IMR-90 (cell line): Measurements from ENCODE around the gene UBR1. TPM values are rescaled to one million over a fixed set of nuclear protein-coding genes. Genes with fewer than 3 reads are reported as not detected.

Source experiments
- ATAC-seq: fragments of 200-7000 bp; cut with Tn5 transposase; 2 replicates; pipeline ENCODE4 v1.9.1; 2020; ENCODE audit warnings: low read depth, mild to moderate bottlenecking, moderate library complexity
- BruUV-seq: library from RNA; stranded (reverse); fragments of 400-500 nt; replicated peaks from 2 replicates; lab custom pipeline; 2021; lab: Mats Ljungman, UMichigan
- CTCF ChIA-PET: fragments of 300-600 bp; formaldehyde crosslinking; extraction: SDS; loops from one replicate; lab custom pipeline; 2021; ENCODE audit warnings: antibody characterized with exemption; lab: Yijun Ruan, JAX
- POLR2A ChIA-PET: fragments of 300-600 bp; sonication (Branson Sonifier 250); formaldehyde crosslinking; loops from one replicate; lab custom pipeline; 2022; ENCODE audit warnings: antibody characterized with exemption; ENCODE audit not compliant: unreplicated experiment; lab: Charles Lee
- DNase-seq: peaks from one replicate; pipeline ENCODE4 v3.0.0; 2013
- H2AFZ ChIP-seq: replicated peaks from 2 replicates; pipeline ENCODE3; 2013; ENCODE audit warnings: low read length, mild to moderate bottlenecking; ENCODE audit not compliant: poor library complexity
- H2AK5ac ChIP-seq: 2 replicates; pipeline ENCODE4 v1.6.1; 2013; ENCODE audit warnings: low read depth, low read length, inconsistent platforms
- H2AK9ac ChIP-seq: replicated peaks from 2 replicates; pipeline ENCODE3; 2013; ENCODE audit warnings: mild to moderate bottlenecking, low read depth, low read length, moderate library complexity; ENCODE audit not compliant: poor library complexity
- H2BK120ac ChIP-seq: 2 replicates; pipeline ENCODE4 v1.6.1; 2013; ENCODE audit warnings: low read depth, low read length, inconsistent platforms
- H2BK15ac ChIP-seq: 3 replicates; pipeline ENCODE4 v1.6.1; 2013; ENCODE audit warnings: low read depth, low read length, inconsistent platforms
- H2BK20ac ChIP-seq: 2 replicates; pipeline ENCODE4 v1.6.1; 2013; ENCODE audit warnings: low read depth, mild to moderate bottlenecking, inconsistent platforms, low read length, moderate library complexity
- H2BK5ac ChIP-seq: 2 replicates; pipeline ENCODE4 v1.6.1; 2013; ENCODE audit warnings: mild to moderate bottlenecking, low read depth, low read length, inconsistent platforms; ENCODE audit not compliant: poor library complexity, severe bottlenecking
- H3K14ac ChIP-seq: replicated peaks from 2 replicates; pipeline ENCODE4 v1.6.1; 2013; ENCODE audit warnings: low read depth, low read length, inconsistent platforms
- H3K18ac ChIP-seq: 2 replicates; pipeline ENCODE4 v1.6.1; 2013; ENCODE audit warnings: low read depth, low read length, control low read depth
- H3K23ac ChIP-seq: 2 replicates; pipeline ENCODE4 v1.6.1; 2013; ENCODE audit warnings: low read depth, low read length, inconsistent platforms
- H3K27ac ChIP-seq: 2 replicates; pipeline ENCODE4 v1.5.1; 2013; ENCODE audit warnings: mild to moderate bottlenecking, control low read depth, low read length; ENCODE audit not compliant: insufficient read depth
- H3K27me3 ChIP-seq: 2 replicates; pipeline ENCODE4 v1.6.1; 2013; ENCODE audit warnings: low read length; ENCODE audit not compliant: control insufficient read depth, insufficient read depth
- H3K36me3 ChIP-seq: 2 replicates; pipeline ENCODE4 v1.6.1; 2013; ENCODE audit warnings: low read length, mixed read lengths; ENCODE audit not compliant: control insufficient read depth, insufficient read depth
- H3K4ac ChIP-seq: 2 replicates; pipeline ENCODE4 v1.6.1; 2013; ENCODE audit warnings: low read depth, low read length, inconsistent platforms
- H3K4me1 ChIP-seq: 2 replicates; pipeline ENCODE4 v1.6.1; 2013; ENCODE audit warnings: low read length, mixed read lengths; ENCODE audit not compliant: control insufficient read depth, insufficient read depth
- H3K4me2 ChIP-seq: 2 replicates; pipeline ENCODE4 v1.6.1; 2013; ENCODE audit warnings: low read depth, mild to moderate bottlenecking, control low read depth, low read length, moderate library complexity
- H3K4me3 ChIP-seq: 2 replicates; pipeline ENCODE4 v1.5.1; 2013; ENCODE audit warnings: low read depth, mild to moderate bottlenecking, control low read depth, low read length, moderate library complexity; ENCODE audit not compliant: insufficient read depth
- H3K56ac ChIP-seq: 2 replicates; pipeline ENCODE4 v1.6.1; 2013; ENCODE audit warnings: low read length, inconsistent platforms; ENCODE audit not compliant: insufficient read depth; ENCODE audit errors: extremely low read depth
- H3K79me1 ChIP-seq, 2 experiments: 2 replicates each; pipeline ENCODE4 v1.6.1; 2013; ENCODE audit warnings: low read length in 2 of 2, inconsistent platforms in 1 of 2, low read depth in 1 of 2
- H3K9ac ChIP-seq: 2 replicates; pipeline ENCODE4 v1.6.1; 2013; ENCODE audit warnings: low read depth, low read length, control low read depth
- H3K9me1 ChIP-seq: 2 replicates; pipeline ENCODE4 v1.6.1; 2013; ENCODE audit warnings: low read length, inconsistent platforms; ENCODE audit not compliant: insufficient read depth
- H3K9me3 ChIP-seq: 2 replicates; pipeline ENCODE4 v1.6.1; 2013; ENCODE audit warnings: low read length; ENCODE audit not compliant: control insufficient read depth, insufficient read depth
- H4K20me1 ChIP-seq: 2 replicates; pipeline ENCODE4 v1.6.1; 2013; ENCODE audit warnings: low read length, inconsistent platforms; ENCODE audit not compliant: insufficient read depth
- H4K5ac ChIP-seq: 2 replicates; pipeline ENCODE4 v1.6.1; 2013; ENCODE audit warnings: mild to moderate bottlenecking, low read depth, low read length, control low read depth
- H4K8ac ChIP-seq, 2 experiments: 2 replicates each; pipeline ENCODE4 v1.6.1; 2013; ENCODE audit warnings: low read depth in 2 of 2, low read length in 2 of 2, control low read depth in 1 of 2, inconsistent platforms in 1 of 2
- H4K91ac ChIP-seq: 2 replicates; pipeline ENCODE4 v1.6.1; 2013; ENCODE audit warnings: low read depth, low read length, inconsistent platforms; ENCODE audit not compliant: insufficient read depth
- BHLHE40 ChIP-seq: fragments of 150-350 bp; IDR thresholded peaks from 2 replicates; pipeline ENCODE4 v1.6.1; 2016; ENCODE audit warnings: mild to moderate bottlenecking, low read depth, low read length
- CEBPB ChIP-seq: IDR thresholded peaks from 2 replicates; pipeline ENCODE4 v1.6.1; 2012; ENCODE audit warnings: low read depth, low read length, improper control_type of control experiment
- ELK1 ChIP-seq: fragments of 150-350 bp; IDR thresholded peaks from 2 replicates; pipeline ENCODE4 v1.6.1; 2016; ENCODE audit warnings: low read depth, mild to moderate bottlenecking, low read length, moderate library complexity, borderline replicate concordance
- FOS ChIP-seq: fragments of 150-350 bp; IDR thresholded peaks from 2 replicates; pipeline ENCODE4 v1.6.1; 2016; ENCODE audit warnings: low read depth, low read length
- MAFK ChIP-seq: IDR thresholded peaks from 2 replicates; pipeline ENCODE4 v1.6.1; 2012; ENCODE audit warnings: low read depth, low read length, improper control_type of control experiment
- MAZ ChIP-seq: IDR thresholded peaks from 2 replicates; pipeline ENCODE4 v1.6.1; 2012; ENCODE audit warnings: low read depth, mild to moderate bottlenecking, low read length, improper control_type of control experiment, moderate library complexity, borderline replicate concordance
- MXI1 ChIP-seq: IDR thresholded peaks from 2 replicates; pipeline ENCODE4 v1.6.1; 2012; ENCODE audit warnings: low read depth, mild to moderate bottlenecking, low read length, moderate library complexity, borderline replicate concordance
- NFE2L2 ChIP-seq: fragments of 150-350 bp; IDR thresholded peaks from 2 replicates; pipeline ENCODE4 v1.6.1; 2016; ENCODE audit warnings: low read depth, mild to moderate bottlenecking, low read length
- RAD21 ChIP-seq: IDR thresholded peaks from 2 replicates; pipeline ENCODE4 v1.6.1; 2012; ENCODE audit warnings: low read length, improper control_type of control experiment
- RFX5 ChIP-seq: IDR thresholded peaks from 2 replicates; pipeline ENCODE4 v1.8.0; 2012; ENCODE audit warnings: low read depth, mild to moderate bottlenecking, low read length, moderate library complexity
- dilution Hi-C: fragments of 300-500 bp; cut with HindIII; formaldehyde crosslinking; loops from one replicate; pipeline ENCODE4 v1.14.3; 2018; ENCODE audit warnings: low sequenced_read_pairs; ENCODE audit not compliant: unreplicated experiment
- in situ Hi-C: fragments of 300-500 bp; cut with MboI; formaldehyde crosslinking; loops from 3 replicates; pipeline ENCODE4 v1.14.3; 2019; ENCODE audit warnings: low sequenced_read_pairs, inconsistent platforms, mixed read lengths
- intact Hi-C: fragments of 100-400 bp; cut with micrococcal nuclease; formaldehyde crosslinking; loops from 2 replicates; pipeline ENCODE4 v1.10.0; 2022
- polyA plus RNA-seq, 3 experiments: library from polyadenylated mRNA; depleted of rRNA; stranded (reverse); fragments of >200 nt; gene quantifications; 2 replicates each; pipeline ENCODE4 v1.2.3, GENCODE V29; 2012; ENCODE audit warnings: low replicate concordance in 1 of 3
- total RNA-seq: library from RNA; depleted of rRNA; stranded (reverse); fragments of >200 nt; gene quantifications from 2 replicates; pipeline ENCODE4 v1.2.3, GENCODE V29; 2012
- TF ChIP-seq, protein P1 (sequence below): fragments of 150-350 bp; IDR thresholded peaks from 2 replicates; pipeline ENCODE4 v1.6.1; 2017; ENCODE audit warnings: mild to moderate bottlenecking, antibody characterized with exemption, low read length, low read depth

UBR1 gene
- total and polyA plus RNA-seq, 2 of the 4 experiments (the other 2 are of a cell fraction), result 6.5 to 30.1 TPM

DNA sequence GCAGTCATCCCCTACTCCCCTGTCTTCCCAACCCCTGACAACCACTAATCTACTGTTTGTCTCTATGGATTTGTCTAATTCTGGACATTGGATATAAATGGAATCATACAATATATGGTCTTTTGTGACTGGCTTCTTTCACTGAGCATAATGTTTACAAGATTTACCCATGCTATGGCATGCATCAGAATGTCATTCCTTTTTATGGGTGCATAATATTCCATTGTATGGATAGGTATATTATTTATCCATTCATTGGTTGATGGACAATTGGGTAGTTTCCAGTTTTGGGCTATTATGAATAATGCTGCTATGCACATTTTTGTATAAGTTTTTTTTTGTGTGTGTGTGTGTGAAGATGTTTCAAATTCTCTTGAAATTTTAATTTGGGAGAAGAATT is 168.7 kb downstream of the UBR1 start:
- TF ChIP-seq FOS (no peak), RAD21 (no peak), NFE2L2 (no peak), MAFK (no peak), MXI1 (no peak), CEBPB (no peak), BHLHE40 (no peak), RFX5 (no peak), ELK1 (no peak), MAZ (no peak)
- TF ChIP-seq, protein P1, sequence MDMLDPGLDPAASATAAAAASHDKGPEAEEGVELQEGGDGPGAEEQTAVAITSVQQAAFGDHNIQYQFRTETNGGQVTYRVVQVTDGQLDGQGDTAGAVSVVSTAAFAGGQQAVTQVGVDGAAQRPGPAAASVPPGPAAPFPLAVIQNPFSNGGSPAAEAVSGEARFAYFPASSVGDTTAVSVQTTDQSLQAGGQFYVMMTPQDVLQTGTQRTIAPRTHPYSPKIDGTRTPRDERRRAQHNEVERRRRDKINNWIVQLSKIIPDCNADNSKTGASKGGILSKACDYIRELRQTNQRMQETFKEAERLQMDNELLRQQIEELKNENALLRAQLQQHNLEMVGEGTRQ, result no peak
- intact Hi-C loops, result no loop called here
- H3K4me1 ChIP-seq, result no peaks in the 10 kb centered on the region
- no peak overlapping the region for H3K14ac ChIP-seq
- dilution Hi-C loops, result no loop called here
- no peak overlapping the region for H3K9ac ChIP-seq
- H3K18ac ChIP-seq, result no peak overlapping the region
- no peak overlapping the region for H2BK120ac ChIP-seq
- H2BK20ac ChIP-seq, result no peak overlapping the region
- no peak overlapping the region for H2AK9ac ChIP-seq
- no peak overlapping the region for H2BK5ac ChIP-seq
- 0 out of 2 replicates have a peak, but pooled peaks cover 1% of the 10 kb centered on the region for H3K36me3 ChIP-seq
- BruUV-seq, result no TSS peak
- no peaks in the 10 kb centered on the region for H3K79me1 ChIP-seq
- H3K4ac ChIP-seq, result no peak overlapping the region
- no peak overlapping the region for H3K56ac ChIP-seq
- in situ Hi-C loops, result no loop called here
- no peak overlapping the region for H2AFZ ChIP-seq
- H3K23ac ChIP-seq, result no peak overlapping the region
- ChIA-PET POLR2A (no interaction called here), CTCF (no interaction called here)
- H3K9me1 ChIP-seq, result peaks cover 7% of the 10 kb centered on the region; the same call in 1 of the 2 replicates
- H2AK5ac ChIP-seq, result no peak overlapping the region
- no peaks in the 10 kb centered on the region for H3K9me3 ChIP-seq
- H3K27me3 ChIP-seq, result no peaks in the 10 kb centered on the region
- no peak for DNase-seq
- no peak overlapping the region for H2BK15ac ChIP-seq
- H4K5ac ChIP-seq, result no peak overlapping the region
- H3K27ac ChIP-seq, result no peak overlapping the region
- no peak for ATAC-seq
- H4K20me1 ChIP-seq, result no peaks in the 10 kb centered on the region
- no peak overlapping the region for H3K4me3 ChIP-seq
- no peak overlapping the region for H4K8ac ChIP-seq
- no peak overlapping the region for H3K4me2 ChIP-seq
- no peak overlapping the region for H4K91ac ChIP-seq
